ENCODE data around the gene LCLAT1.

DNA sequence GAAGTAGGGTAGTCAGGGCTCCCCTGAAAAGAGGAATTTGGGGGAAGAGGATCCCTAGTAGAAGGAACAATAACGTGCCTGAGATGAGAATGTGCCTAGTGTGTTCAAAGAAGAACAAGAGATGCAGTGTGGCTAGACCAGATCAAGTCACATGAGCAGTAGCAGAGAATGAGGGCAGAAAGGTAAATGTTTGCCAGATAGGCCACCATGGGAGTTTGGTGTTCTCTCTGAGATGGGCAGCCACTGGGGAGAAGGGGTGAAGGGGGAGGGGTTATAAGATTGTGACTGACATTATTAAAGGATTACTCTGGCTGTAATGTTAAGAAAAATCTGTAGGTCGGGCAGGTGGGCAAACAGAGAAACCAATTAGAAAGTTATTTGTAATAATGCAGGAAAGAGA is 166.0 kb downstream of the LCLAT1 start:
- TF ChIP-seq, protein P1, sequence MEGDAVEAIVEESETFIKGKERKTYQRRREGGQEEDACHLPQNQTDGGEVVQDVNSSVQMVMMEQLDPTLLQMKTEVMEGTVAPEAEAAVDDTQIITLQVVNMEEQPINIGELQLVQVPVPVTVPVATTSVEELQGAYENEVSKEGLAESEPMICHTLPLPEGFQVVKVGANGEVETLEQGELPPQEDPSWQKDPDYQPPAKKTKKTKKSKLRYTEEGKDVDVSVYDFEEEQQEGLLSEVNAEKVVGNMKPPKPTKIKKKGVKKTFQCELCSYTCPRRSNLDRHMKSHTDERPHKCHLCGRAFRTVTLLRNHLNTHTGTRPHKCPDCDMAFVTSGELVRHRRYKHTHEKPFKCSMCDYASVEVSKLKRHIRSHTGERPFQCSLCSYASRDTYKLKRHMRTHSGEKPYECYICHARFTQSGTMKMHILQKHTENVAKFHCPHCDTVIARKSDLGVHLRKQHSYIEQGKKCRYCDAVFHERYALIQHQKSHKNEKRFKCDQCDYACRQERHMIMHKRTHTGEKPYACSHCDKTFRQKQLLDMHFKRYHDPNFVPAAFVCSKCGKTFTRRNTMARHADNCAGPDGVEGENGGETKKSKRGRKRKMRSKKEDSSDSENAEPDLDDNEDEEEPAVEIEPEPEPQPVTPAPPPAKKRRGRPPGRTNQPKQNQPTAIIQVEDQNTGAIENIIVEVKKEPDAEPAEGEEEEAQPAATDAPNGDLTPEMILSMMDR (IDR thresholded peaks at IDR 0.05) = no peak
- TF ChIP-seq POLR2AphosphoS5 (IDR thresholded peaks at IDR 0.05) = no peak
- no peak for TF ChIP-seq POLR2A (IDR thresholded peaks at IDR 0.05)
